Stimulated activated CD8-positive, alpha-beta memory T cell treated with anti-CD3 and anti-CD28 coated beads, Interleukin-2, amount 100 ng/mL, for 48 hours (primary cell): Measurements from ENCODE around the gene HSPBAP1.
"Not testable (repeated sequence)": the region's sequence is repeated elsewhere in the genome, so short reads cannot be mapped to it uniquely, and the experiment has no call there.

Experiments
- DNase-seq, 2 donors: peaks; one replicate each; pipeline ENCODE4 v3.0.0-alpha.2; 2020; ENCODE audit warnings: low read depth in 2 of 2

HSPBAP1 gene

GRCh38 chr3:122732682-122733525 is 60.7 kb downstream of the HSPBAP1 start:
- DNase-seq: not testable (repeated sequence)

DNA sequence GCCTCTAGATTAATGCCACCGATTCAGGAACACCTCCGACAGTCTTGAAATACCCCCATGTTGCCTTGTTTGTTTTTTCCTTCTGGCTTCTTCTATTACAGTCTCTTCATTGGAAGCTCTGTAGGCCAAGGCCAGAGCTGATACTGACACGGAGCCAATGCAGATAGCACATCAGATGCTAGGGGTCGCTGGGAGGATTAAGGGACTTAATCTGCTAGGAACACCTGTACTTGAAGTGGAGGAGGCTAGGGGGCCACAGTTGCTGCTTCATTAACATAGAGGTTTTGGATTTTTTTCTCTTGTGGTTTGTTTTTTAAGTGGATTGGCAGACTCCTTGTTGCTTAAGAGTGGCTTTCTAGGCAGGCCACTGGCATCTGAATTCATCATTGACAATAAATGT is 63.4 kb downstream of the HSPBAP1 start:
- DNase-seq: no peak

GRCh38 chr3:122728756-122729514 is 64.7 kb downstream of the HSPBAP1 start:
- no peak for DNase-seq

- DNase-seq: no peak
Observed at GRCh38 chr3:122728186-122728585, 65.4 kb downstream of the HSPBAP1 start.

DNA sequence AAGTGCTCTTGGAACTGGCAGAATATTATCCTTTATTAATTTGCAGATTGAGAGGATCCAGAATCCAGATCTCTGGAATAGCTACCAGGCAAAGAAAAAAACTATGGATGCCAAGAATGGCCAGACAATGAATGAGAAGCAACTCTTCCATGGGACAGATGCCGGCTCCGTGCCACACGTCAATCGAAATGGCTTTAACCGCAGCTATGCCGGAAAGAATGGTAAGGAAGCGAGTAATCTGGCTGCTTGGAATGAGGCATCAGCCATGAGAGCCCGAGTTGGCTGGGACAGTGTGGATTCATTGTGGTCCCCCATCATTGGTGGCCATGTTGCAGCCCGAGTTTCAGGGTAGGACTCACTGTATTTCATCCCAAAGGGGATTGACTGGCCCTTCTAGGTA is 65.9 kb downstream of the HSPBAP1 start:
- DNase-seq: no peak

DNA sequence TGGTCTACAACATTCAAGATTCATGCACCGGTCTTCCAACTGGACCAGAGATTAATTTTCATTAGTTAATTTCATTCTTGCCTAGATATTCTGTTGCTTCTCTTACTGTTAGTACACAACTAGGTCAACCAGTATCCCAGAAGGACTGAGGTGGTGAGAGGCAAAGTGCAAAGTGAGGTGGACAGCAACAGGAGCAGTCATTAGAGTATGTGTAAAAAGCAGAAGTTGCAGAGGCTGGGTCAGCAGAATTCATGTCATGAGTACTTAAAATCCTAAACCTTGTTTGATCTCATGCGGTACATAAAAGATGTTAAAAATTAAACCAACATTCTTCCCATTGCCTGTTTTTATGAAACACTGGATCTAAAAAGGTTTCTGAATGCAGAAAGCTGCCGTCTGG is 66.3 kb downstream of the HSPBAP1 start:
- no peak for DNase-seq

DNA sequence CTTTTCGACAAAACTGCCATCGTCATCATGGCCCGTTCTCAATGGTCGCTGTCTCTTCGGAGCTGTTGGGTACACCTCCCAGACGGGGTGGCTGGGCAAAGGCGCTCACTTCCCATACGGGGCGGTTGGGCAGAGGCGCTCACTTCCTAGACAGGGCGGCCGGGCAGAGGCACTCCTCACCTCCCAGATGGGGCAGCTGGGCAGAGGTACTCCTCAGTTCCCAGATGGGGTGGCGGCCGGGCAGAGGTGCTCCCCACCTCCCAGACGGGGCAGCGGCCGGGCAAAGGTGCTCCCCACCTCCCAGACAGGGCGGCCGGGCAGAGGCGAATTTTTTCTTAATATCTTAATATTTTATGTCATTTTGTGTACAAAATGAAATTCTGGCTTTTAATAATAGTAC is 68.5 kb downstream of the HSPBAP1 start:
- no peak for DNase-seq

DNA sequence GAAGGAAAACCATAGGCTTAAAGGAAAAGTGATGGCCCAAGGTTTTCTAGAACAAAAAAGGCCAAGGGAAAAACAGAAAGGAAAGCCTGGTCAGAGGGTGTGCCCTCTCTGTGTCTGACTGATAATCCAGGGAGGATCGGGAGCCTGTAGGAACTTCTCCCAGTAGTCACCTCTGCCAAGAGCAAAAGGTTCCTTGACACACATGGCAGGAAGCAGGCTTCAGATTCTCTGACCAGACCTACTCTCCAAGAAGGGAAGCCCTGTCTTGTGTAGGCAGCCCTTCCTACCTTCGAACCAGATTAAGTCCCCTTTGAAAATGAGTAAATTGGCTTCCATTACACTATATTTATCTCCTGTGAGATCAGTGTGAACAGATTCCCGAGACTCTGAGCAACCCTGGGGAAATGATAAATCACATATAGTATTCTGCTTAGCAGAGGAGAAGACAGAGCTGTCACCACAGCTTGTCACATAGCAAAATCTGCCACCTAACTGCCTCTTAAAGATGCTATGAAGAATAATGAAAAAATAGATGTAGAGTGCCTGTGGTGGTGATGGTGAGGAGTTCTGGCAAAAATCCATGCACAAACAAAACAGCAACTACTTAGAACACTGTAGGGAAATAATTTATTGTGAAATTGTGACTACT is 74.2 kb downstream of the HSPBAP1 start:
- no peak for DNase-seq

DNA sequence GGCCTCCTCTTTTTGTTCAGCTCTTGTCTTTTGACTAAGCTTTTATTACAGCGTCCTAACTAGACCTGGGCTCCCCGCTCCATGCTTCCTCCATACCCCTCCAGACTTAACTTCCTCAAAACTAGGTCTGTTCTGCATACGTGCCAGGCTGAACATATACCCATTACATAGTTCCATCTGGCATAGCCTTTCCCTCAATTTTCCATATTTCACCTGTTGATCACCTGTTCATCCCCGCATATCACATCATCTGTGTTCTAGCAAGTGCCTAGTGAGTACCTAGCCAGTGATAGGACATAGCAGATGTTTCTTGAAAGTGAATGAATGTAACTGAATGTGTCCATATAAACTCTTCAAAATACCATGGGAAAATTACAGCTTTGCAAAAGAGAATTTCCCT is 77.0 kb downstream of the HSPBAP1 start:
- DNase-seq: no peak

DNA sequence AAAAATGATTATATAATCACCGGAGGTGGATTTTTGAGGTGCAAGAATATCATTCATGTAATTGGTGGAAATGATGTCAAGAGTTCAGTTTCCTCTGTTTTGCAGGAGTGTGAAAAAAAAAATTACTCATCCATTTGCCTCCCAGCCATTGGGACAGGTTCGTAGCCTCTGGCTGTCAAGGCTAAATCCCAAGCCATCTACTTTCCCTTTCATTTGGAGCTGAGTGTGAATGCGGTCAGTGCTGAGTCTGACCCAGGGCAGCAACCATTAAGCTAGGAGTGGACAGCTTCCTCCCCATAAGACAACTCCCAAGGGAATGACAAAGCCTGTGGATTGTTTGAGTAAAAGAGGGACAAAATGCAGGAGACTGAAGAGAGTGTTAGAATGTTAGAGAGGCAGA is 79.4 kb downstream of the HSPBAP1 start:
- no peak for DNase-seq

GRCh38 chr3:122710616-122711251 is 82.9 kb downstream of the HSPBAP1 start:
- not testable (repeated sequence) for DNase-seq

DNA sequence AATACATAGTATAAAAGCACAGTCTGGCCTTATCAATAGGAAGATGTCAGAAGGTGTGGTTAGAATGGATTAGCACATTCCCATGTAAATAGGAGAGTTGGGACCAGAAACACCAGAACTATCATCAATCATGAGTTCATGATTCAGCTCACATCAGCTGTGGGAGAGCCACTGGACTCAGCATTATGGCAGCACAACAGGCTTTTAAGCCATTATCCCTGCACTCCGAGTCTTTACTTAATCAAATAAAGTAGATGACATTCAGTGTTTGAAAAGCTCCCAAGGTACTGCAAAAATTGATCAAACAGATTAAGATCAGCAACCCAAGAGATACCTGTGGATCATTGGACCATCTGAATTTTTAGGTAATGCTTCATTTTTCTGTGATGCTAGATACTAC is 88.3 kb downstream of the HSPBAP1 start:
- DNase-seq: no peak

DNA sequence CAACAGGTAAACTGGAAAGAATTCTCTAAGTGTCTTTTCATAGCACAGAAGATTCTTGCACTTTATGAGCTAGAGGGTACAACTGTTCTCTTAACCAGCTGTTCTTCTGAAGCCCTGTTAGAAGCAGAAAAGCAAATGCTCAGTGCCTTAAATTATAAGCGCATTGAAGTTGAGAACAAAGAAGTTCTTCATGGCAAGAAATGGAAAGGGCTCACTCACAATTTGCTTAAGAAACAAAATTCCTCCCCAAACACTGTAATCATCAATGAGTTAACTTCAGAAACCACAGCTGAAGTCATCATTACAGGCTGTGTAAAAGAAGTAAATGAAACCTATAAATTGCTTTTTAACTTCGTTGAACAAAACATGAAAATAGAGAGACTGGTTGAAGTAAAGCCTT is 93.4 kb downstream of the HSPBAP1 start:
- DNase-seq: no peak

- DNase-seq: no peak
Observed at GRCh38 chr3:122697952-122698620, 95.5 kb downstream of the HSPBAP1 start.

DNA sequence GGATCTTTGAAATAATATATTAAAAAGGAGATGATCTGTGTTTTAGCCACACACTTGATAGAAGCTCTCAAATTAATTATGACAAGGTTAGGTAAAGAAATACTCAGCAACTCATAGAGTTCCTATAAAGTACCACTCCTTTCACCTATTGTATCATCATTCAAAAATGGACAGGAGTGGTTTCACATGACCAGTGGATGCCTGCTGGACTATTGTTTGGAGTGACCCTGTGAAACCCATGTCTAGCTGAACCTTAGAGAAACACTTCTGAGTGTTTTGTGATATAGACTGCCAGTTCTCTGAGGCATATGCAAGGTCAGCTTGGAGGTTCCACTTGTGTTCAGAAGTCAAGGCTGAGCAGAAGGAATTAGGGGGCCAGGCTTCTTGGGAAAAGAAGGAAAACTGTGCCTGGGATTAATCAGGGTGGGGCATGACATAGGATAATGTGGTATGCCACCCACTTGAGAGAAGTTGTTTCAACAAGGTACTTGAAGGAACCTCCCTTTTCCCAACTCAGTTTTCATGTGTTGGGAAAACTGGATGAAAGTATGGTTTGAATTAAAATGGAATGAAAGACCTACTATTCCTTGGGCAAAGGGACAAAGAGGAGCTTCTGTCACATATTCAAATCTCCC is 97.6 kb downstream of the HSPBAP1 start:
- no peak for DNase-seq

GRCh38 chr3:122694966-122695365 is 98.7 kb downstream of the HSPBAP1 start:
- DNase-seq: no peak

GRCh38 chr3:122692674-122693073 is 101.0 kb downstream of the HSPBAP1 start:
- no peak for DNase-seq

GRCh38 chr3:122691195-122691594 is 102.4 kb downstream of the HSPBAP1 start:
- DNase-seq: no peak

- no peak for DNase-seq
Observed at GRCh38 chr3:122690096-122690495, 103.5 kb downstream of the HSPBAP1 start.
